Glomerular visceral epithelial cell (primary cell): ENCODE results near the gene MISFA.
"Not testable (repeated sequence)": the region's sequence is repeated elsewhere in the genome, so short reads cannot be mapped to it uniquely, and the experiment has no call there.

Experiments used
- DNase-seq: peaks from one replicate; pipeline ENCODE4 v3.0.0-alpha.2; 2016; ENCODE audit errors: extremely low spot score

Gene MISFA

GRCh38 chr11:18599739-18600230 is at the start of gene MISFA:
Gene MISFA, plus strand, starts transcription at chr11:18599789. Its CDS starts 140 bp downstream, at chr11:18599929.
- DNase-seq = no peak

GRCh38 chr11:18563090-18563730 is 36.4 kb upstream of the MISFA start:
- DNase-seq = no peak

- DNase-seq = no peak
Measured at GRCh38 chr11:18564149-18564548, 35.4 kb upstream of the MISFA start.

- DNase-seq = no peak
Measured at GRCh38 chr11:18566406-18566805, 33.2 kb upstream of the MISFA start.

- no peak for DNase-seq
Measured at GRCh38 chr11:18567081-18567480, 32.5 kb upstream of the MISFA start.

GRCh38 chr11:18575361-18575760 is 24.2 kb upstream of the MISFA start:
- no peak for DNase-seq

- DNase-seq = peak; percentile 30
Measured at GRCh38 chr11:18578975-18579598, 20.5 kb upstream of the MISFA start.

- DNase-seq = no peak
Measured at GRCh38 chr11:18580113-18580766, 19.3 kb upstream of the MISFA start.

GRCh38 chr11:18581825-18582224 is 17.8 kb upstream of the MISFA start:
- DNase-seq = no peak

GRCh38 chr11:18588297-18589252 is 11.0 kb upstream of the MISFA start, which contains the start of gene UEVLD:
Gene UEVLD, minus strand, starts transcription at chr11:18588734. Its CDS starts 80 bp downstream, at chr11:18588654.
- DNase-seq = peak; percentile 88

- DNase-seq = no peak
Measured at GRCh38 chr11:18590571-18590970, 9.0 kb upstream of the MISFA start.

- DNase-seq = not testable (repeated sequence)
Measured at GRCh38 chr11:18594088-18594487, 5.5 kb upstream of the MISFA start.

- no peak for DNase-seq
Measured at GRCh38 chr11:18594999-18595749, 4.4 kb upstream of the MISFA start.

GRCh38 chr11:18600915-18601569 is 1.5 kb downstream of the MISFA start:
- no peak for DNase-seq

GRCh38 chr11:18608376-18608775 is 8.8 kb downstream of the MISFA start:
- DNase-seq = no peak

- no peak for DNase-seq
Measured at GRCh38 chr11:18611196-18611595, 11.6 kb downstream of the MISFA start.

GRCh38 chr11:18612394-18612793 is 12.8 kb downstream of the MISFA start:
- DNase-seq = no peak

- no peak for DNase-seq
Measured at GRCh38 chr11:18614667-18615066, 15.1 kb downstream of the MISFA start.

GRCh38 chr11:18615628-18616392 is 16.2 kb downstream of the MISFA start:
- no peak for DNase-seq
